HEK293T (cell line): ENCODE results near the gene SGMS1.

Experiments used
- ARNT ChIP-seq: fragments of 450-650 bp; IDR thresholded peaks from 2 replicates; pipeline ENCODE4 v1.6.1; 2017; ENCODE audit warnings: mild to moderate bottlenecking
- BHLHE40 ChIP-seq: fragments of 450-650 bp; IDR thresholded peaks from 2 replicates; pipeline ENCODE4 v1.6.1; 2016; ENCODE audit warnings: mild to moderate bottlenecking, moderate library complexity, borderline replicate concordance
- CTBP1 ChIP-seq: fragments of 450-650 bp; IDR thresholded peaks from 2 replicates; pipeline ENCODE4 v1.6.1; 2016; ENCODE audit warnings: borderline replicate concordance
- ELF4 ChIP-seq: fragments of 450-650 bp; IDR thresholded peaks from 2 replicates; pipeline ENCODE4 v1.6.1; 2017; ENCODE audit warnings: antibody characterized with exemption
- FOXA1 ChIP-seq: fragments of 450-650 bp; IDR thresholded peaks from 2 replicates; pipeline ENCODE4 v1.6.1; 2016; ENCODE audit warnings: mild to moderate bottlenecking
- FOXK2 ChIP-seq: fragments of 450-650 bp; IDR thresholded peaks from 2 replicates; pipeline ENCODE4 v1.6.1; 2016; ENCODE audit warnings: mild to moderate bottlenecking
- HDGF ChIP-seq: fragments of 450-650 bp; IDR thresholded peaks from 2 replicates; pipeline ENCODE4 v1.6.1; 2017; ENCODE audit warnings: antibody characterized with exemption, borderline replicate concordance
- NFRKB ChIP-seq: fragments of 450-650 bp; IDR thresholded peaks from 2 replicates; pipeline ENCODE4 v1.6.1; 2016; ENCODE audit warnings: mild to moderate bottlenecking, moderate library complexity
- SP1 ChIP-seq: fragments of 450-650 bp; IDR thresholded peaks from 2 replicates; pipeline ENCODE4 v1.6.1; 2017
- SUZ12 ChIP-seq: fragments of 450-650 bp; IDR thresholded peaks from 2 replicates; pipeline ENCODE4 v1.6.1; 2016; ENCODE audit warnings: mild to moderate bottlenecking
- TARDBP ChIP-seq: fragments of 450-650 bp; IDR thresholded peaks from 2 replicates; pipeline ENCODE4 v1.6.1; 2016
- TF ChIP-seq, protein P1 (sequence below): fragments of 450-650 bp; IDR thresholded peaks from 2 replicates; pipeline ENCODE4 v1.6.1; 2016

DNA sequence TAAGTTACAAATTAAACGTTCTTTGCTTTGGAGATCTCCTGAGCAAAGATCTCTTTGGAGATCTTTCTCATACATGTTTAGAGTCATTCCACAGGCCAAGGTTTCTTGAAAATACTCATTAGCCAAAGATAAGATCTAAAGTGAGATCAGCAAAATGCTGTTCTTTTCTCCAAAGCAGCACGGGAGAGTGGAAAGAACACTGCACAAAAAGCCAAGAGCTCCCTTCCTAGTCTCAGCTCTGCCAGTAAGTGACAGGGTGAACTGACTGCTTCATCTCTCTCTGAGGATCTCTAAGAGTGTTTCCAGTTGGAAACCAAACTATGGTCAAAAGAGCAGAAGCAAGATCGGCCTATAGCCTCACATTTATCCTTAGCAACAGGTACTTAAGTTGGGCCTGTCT, 204.0 kb downstream of the SGMS1 start:
- TF ChIP-seq ELF4 (no peak), FOXA1 (no peak), SP1 (no peak), TARDBP (no peak), ARNT (no peak), BHLHE40 (no peak), HDGF (no peak), NFRKB (no peak), FOXK2 (no peak), SUZ12 (no peak), CTBP1 (no peak)
- TF ChIP-seq, protein P1, sequence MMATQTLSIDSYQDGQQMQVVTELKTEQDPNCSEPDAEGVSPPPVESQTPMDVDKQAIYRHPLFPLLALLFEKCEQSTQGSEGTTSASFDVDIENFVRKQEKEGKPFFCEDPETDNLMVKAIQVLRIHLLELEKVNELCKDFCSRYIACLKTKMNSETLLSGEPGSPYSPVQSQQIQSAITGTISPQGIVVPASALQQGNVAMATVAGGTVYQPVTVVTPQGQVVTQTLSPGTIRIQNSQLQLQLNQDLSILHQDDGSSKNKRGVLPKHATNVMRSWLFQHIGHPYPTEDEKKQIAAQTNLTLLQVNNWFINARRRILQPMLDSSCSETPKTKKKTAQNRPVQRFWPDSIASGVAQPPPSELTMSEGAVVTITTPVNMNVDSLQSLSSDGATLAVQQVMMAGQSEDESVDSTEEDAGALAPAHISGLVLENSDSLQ: no peak
